B cell (primary cell): ENCODE data around the gene FXR2. TPM values are rescaled to one million over a fixed set of nuclear protein-coding genes. Genes with fewer than 3 reads are reported as not detected.

Experiments
- ATAC-seq: fragments of 200-7000 bp; cut with Tn5 transposase; one replicate; pipeline ENCODE4 v1.10.0; 2021; ENCODE audit warnings: low read depth, mild to moderate bottlenecking, moderate number of reproducible peaks, moderate library complexity
- CTCF ChIA-PET: fragments of 350-600 bp; sonication (Branson Sonifier 250); formaldehyde crosslinking; loops from one replicate; lab custom pipeline; 2021; ENCODE audit warnings: antibody characterized with exemption, inconsistent platforms; lab: Charles Lee
- POLR2A ChIA-PET: fragments of 350-600 bp; sonication (Branson Sonifier 250); formaldehyde crosslinking; loops from one replicate; lab custom pipeline; 2021; ENCODE audit warnings: antibody characterized with exemption; lab: Charles Lee
- DNase-seq: peaks from one replicate; pipeline ENCODE4 v3.0.0; 2013
- H2AFZ ChIP-seq: 2 replicates; pipeline ENCODE4 v1.6.1; 2012; ENCODE audit warnings: mild to moderate bottlenecking, low read depth, low read length; ENCODE audit not compliant: insufficient read depth, poor library complexity, severe bottlenecking
- H3K27ac ChIP-seq, 2 donors: 1 replicate in 1 of 2; 2 replicates in 1 of 2; pipeline ENCODE4 v1.5.1; 2012 to 2013; ENCODE audit warnings: low read length in 2 of 2, mild to moderate bottlenecking in 2 of 2, moderate library complexity in 1 of 2
- H3K27me3 ChIP-seq, 4 experiments: fragments of 200-600 bp in 1 of 4; sonication (generic) in 1 of 4; replicated peaks in 1 of 4; 1 replicate in 2 of 4; 2 replicates in 2 of 4; pipeline versions ENCODE4 v1.6.1 to v1.7.0; 2013 to 2016; ENCODE audit warnings: low read length in 3 of 4, mild to moderate bottlenecking in 2 of 4, mixed read lengths in 1 of 4, moderate library complexity in 1 of 4; ENCODE audit not compliant: insufficient read depth in 4 of 4, control insufficient read depth in 3 of 4; ENCODE audit errors: control extremely low read depth in 1 of 4
- H3K36me3 ChIP-seq, 2 experiments: replicated peaks in 1 of 2; 1 replicate in 1 of 2; 2 replicates in 1 of 2; pipeline versions ENCODE4 v1.6.1 to v1.7.1; 2013; ENCODE audit warnings: low read length in 1 of 2; ENCODE audit not compliant: insufficient read depth in 2 of 2, control insufficient read depth in 1 of 2; ENCODE audit errors: control extremely low read depth in 1 of 2, extremely low read depth in 1 of 2
- H3K4me1 ChIP-seq, 2 donors: fragments of 200-600 bp in 1 of 2; sonication (generic) in 1 of 2; 1 replicate in 1 of 2; 2 replicates in 1 of 2; pipeline versions ENCODE4 v1.5.1 to v1.6.1; 2013 to 2017; ENCODE audit warnings: low read length in 2 of 2; ENCODE audit not compliant: control insufficient read depth in 2 of 2, insufficient read depth in 2 of 2
- H3K4me2 ChIP-seq: replicated peaks from 2 replicates; pipeline ENCODE3; 2012; ENCODE audit warnings: mild to moderate bottlenecking, low read depth, low read length; ENCODE audit not compliant: poor library complexity, severe bottlenecking
- H3K4me3 ChIP-seq, 5 experiments: fragments of 200-600 bp in 1 of 5; sonication (generic) in 1 of 5; 1 replicate in 3 of 5; 2 replicates in 2 of 5; pipeline versions ENCODE4 v1.5.1 to v1.7.0; 2011 to 2016; ENCODE audit warnings: low read length in 4 of 5, mild to moderate bottlenecking in 4 of 5, low read depth in 2 of 5, control low read depth in 1 of 5, moderate library complexity in 1 of 5; ENCODE audit not compliant: insufficient read depth in 1 of 5; ENCODE audit errors: control extremely low read depth in 1 of 5, extremely low read depth in 1 of 5
- H3K79me2 ChIP-seq: fragments of 200-600 bp; sonication (generic); one replicate; pipeline ENCODE4 v1.6.0; 2016; ENCODE audit warnings: low read length; ENCODE audit not compliant: control insufficient read depth, insufficient read depth
- H3K9ac ChIP-seq: fragments of 200-600 bp; sonication (generic); 2 replicates; pipeline ENCODE4 v1.6.1; 2017; ENCODE audit warnings: mild to moderate bottlenecking, low read length, moderate library complexity
- H3K9me3 ChIP-seq, 3 donors: one replicate each; pipeline versions ENCODE4 v1.6.1 to v1.7.1; 2013; ENCODE audit warnings: low read length in 2 of 3; ENCODE audit not compliant: control insufficient read depth in 2 of 3, insufficient read depth in 1 of 3; ENCODE audit errors: control extremely low read depth in 1 of 3
- H4K20me1 ChIP-seq: 2 replicates; pipeline ENCODE4 v1.6.0; 2012; ENCODE audit warnings: mild to moderate bottlenecking, low read length; ENCODE audit not compliant: insufficient read depth, control insufficient read depth, poor library complexity, severe bottlenecking
- H3K27ac Mint-ChIP-seq: one replicate; pipeline ENCODE4 v1.8.0; 2021; ENCODE audit warnings: mixed read lengths
- H3K27me3 Mint-ChIP-seq: one replicate; pipeline ENCODE4 v1.8.0; 2021; ENCODE audit warnings: mixed read lengths
- H3K4me1 Mint-ChIP-seq: one replicate; pipeline ENCODE4 v1.8.0; 2021; ENCODE audit warnings: mixed read lengths
- H3K4me3 Mint-ChIP-seq: one replicate; pipeline ENCODE4 v1.8.0; 2021; ENCODE audit warnings: mixed read lengths
- H3K9me3 Mint-ChIP-seq: one replicate; pipeline ENCODE4 v1.8.0; 2022; ENCODE audit warnings: mixed read lengths; ENCODE audit not compliant: insufficient read depth
- CTCF ChIP-seq: fragments of 200-600 bp; IDR thresholded peaks from one replicate; pipeline ENCODE4 v1.8.0; 2022; ENCODE audit warnings: antibody characterized with exemption, mild to moderate bottlenecking
- EZH2 ChIP-seq: IDR thresholded peaks from 2 replicates; pipeline ENCODE4 v1.6.1; 2012; ENCODE audit warnings: borderline replicate concordance, low read depth, mild to moderate bottlenecking, moderate library complexity, low read length; ENCODE audit not compliant: insufficient read depth, poor library complexity, severe bottlenecking
- WGBS: methylation state at CpG from one replicate; pipeline ENCODE4 v1.1.5; 2013; ENCODE audit warnings: missing lambda C conversion rate; ENCODE audit not compliant: insufficient coverage; 5-methylcytosine and 5-hydroxymethylcytosine counted together
- intact Hi-C: fragments of 100-400 bp; cut with micrococcal nuclease; formaldehyde crosslinking; loops from one replicate; pipeline ENCODE4 v1.10.0; 2022
- polyA plus RNA-seq: library from polyadenylated mRNA; depleted of rRNA; stranded (reverse); fragments of >200 nt; gene quantifications from 2 replicates; pipeline ENCODE4 v1.2.3, GENCODE V29; 2012
- total RNA-seq, 2 donors: library from RNA; stranded (reverse); fragments of 120-200 nt in 1 of 2; gene quantifications; 1 replicate in 1 of 2; 2 replicates in 1 of 2; pipeline versions ENCODE4 v1.2.3 to v1.2.4, GENCODE V29; 2013 to 2022

FXR2 gene
- total and polyA plus RNA-seq, 2 donors (not counting 1 experiment from before 2014, with no cell fraction given), result 37.2 to 45.8 TPM

DNA sequence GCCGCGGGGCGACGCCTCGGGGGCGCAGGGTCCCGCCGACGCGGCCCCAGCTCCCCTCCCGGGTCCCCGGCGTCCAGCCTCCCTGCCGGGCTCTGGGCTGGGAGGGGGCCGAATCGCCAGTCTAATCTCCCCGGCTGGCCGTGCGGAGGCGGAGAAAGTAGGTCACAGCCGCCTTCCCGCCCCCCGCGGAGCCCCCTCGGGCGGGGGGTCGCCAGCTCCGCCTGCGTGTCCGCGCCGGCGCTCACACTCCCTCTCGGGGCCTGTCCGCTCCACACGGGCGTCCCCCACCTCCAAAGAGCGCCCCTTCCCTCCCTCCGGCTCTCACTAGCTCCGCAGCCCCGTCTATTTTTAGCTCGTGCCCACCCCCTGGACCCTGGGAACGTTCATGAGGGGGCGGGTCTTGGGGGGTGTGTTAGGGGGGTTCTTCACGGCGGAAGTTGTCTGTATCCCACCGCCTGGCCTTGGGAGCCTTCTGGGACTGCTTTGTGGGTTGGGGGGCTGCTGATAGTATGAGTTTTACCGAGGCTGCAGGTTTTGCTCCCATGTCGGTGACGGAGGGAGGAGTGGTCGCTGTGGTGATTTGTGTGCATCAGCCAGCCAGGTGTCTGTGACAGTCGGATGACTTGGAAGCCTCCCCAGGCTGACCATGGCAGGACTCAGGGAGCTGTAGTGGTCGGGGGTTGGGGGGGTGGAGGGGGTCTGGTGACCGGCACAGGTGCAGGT lies 37.1 kb upstream of the FXR2 start:
- H3K4me1 Mint-ChIP-seq, result peaks cover 19% of the 10 kb centered on the region
- Histone ChIP-seq H3K9ac (peak overlapping the region; percentile 67), H3K79me2 (no peaks in the 10 kb centered on the region), H3K4me1 (peaks cover 20 to 24% of the 10 kb centered on the region in 2 donors), H4K20me1 (no peaks in the 10 kb centered on the region), H2AFZ (peak overlapping the region; percentile 77), H3K4me3 (peak overlapping the region in 3 of 5 experiments; percentile 47 to 74 (median 54)), H3K27me3 (peaks cover 0 to 48% (median 29%) of the 10 kb centered on the region in 4 experiments), H3K27ac (no peak overlapping the region), H3K4me2 (peak overlapping the region; percentile 97), H3K9me3 (peaks cover 0 to 6% (median 0%) of the 10 kb centered on the region in 3 donors), H3K36me3 (no peaks in the 10 kb centered on the region)
- H3K9me3 Mint-ChIP-seq, result no peaks in the 10 kb centered on the region
- ChIA-PET CTCF (interaction anchor here (0.7 to 1.7 kb wide), 4 partner anchors 19 to 183 kb away, joined by 3 to 9 read pairs (median 4); partner anchors contain the start of genes FXR2 and TP53), POLR2A (interaction anchor here (0.6 to 2.2 kb wide), 4 partner anchors 34 to 841 kb away, joined by 3 to 10 read pairs (median 6); partner anchors contain the start of genes TP53 and WRAP53)
- DNase-seq (no peak), ATAC-seq (no peak)
- TF ChIP-seq EZH2 (peak; percentile 70), CTCF (no peak)
- H3K27ac Mint-ChIP-seq, result no peak overlapping the region
- intact Hi-C loops, result loop anchor here (2.0 kb wide), 1 partner anchor 35 kb away; the partner anchor contains the start of gene TP53
- 7% methylated on average over 45 of the region's 54 CpGs for WGBS
- H3K4me3 Mint-ChIP-seq, result peak overlapping the region; percentile 91
- H3K27me3 Mint-ChIP-seq, result peaks cover 45% of the 10 kb centered on the region
